Activated T-cell treated with anti-CD3 and anti-CD28 coated beads for 1 hour (primary cell): Measurements from ENCODE around the gene ADAM33.

Experiments
- DNase-seq: peaks from one replicate; pipeline ENCODE4 v3.0.0-alpha.2; 2020; ENCODE audit warnings: low read depth

Gene ADAM33

GRCh38 chr20:3689978-3690377, 8.2 kb upstream of the ADAM33 start:
- no peak for DNase-seq

- DNase-seq: no peak
These were observed 5.8 kb upstream of the ADAM33 start for GRCh38 chr20:3687655-3688054.

GRCh38 chr20:3686867-3687321, 5.1 kb upstream of the ADAM33 start:
- DNase-seq: no peak

GRCh38 chr20:3686421-3686820, 4.6 kb upstream of the ADAM33 start:
- no peak for DNase-seq

- DNase-seq: no peak
These were observed 3.5 kb upstream of the ADAM33 start for GRCh38 chr20:3685341-3685740.

- DNase-seq: no peak
These were observed 369 bp downstream of the ADAM33 start for GRCh38 chr20:3681352-3681930.

GRCh38 chr20:3680701-3681351, 984 bp downstream of the ADAM33 start:
- no peak for DNase-seq

- DNase-seq: no peak
These were observed 1.8 kb downstream of the ADAM33 start for GRCh38 chr20:3679749-3680700.

GRCh38 chr20:3678856-3679720, 2.7 kb downstream of the ADAM33 start:
- DNase-seq: no peak

GRCh38 chr20:3678198-3678597, 3.6 kb downstream of the ADAM33 start:
- no peak for DNase-seq

GRCh38 chr20:3677733-3678132, 4.1 kb downstream of the ADAM33 start:
- DNase-seq: no peak

GRCh38 chr20:3674995-3675900, 6.6 kb downstream of the ADAM33 start:
- no peak for DNase-seq

- DNase-seq: no peak
These were observed 7.4 kb downstream of the ADAM33 start for GRCh38 chr20:3674447-3674846.

GRCh38 chr20:3673221-3674070, 8.4 kb downstream of the ADAM33 start:
- DNase-seq: no peak

- DNase-seq: no peak
These were observed 9.2 kb downstream of the ADAM33 start for GRCh38 chr20:3672547-3673171.

GRCh38 chr20:3671986-3672546, 9.7 kb downstream of the ADAM33 start:
- no peak for DNase-seq

- DNase-seq: no peak
These were observed 10.9 kb downstream of the ADAM33 start for GRCh38 chr20:3670945-3671344.

- DNase-seq: no peak
These were observed 11.3 kb downstream of the ADAM33 start for GRCh38 chr20:3670511-3670910.
